ENCODE results near the gene STRN4. TPM values are rescaled to one million over a fixed set of nuclear protein-coding genes. Genes with fewer than 3 reads are reported as not detected.

Gene STRN4
- total RNA-seq, 1 experiment from 2014 or later = 143 TPM

GRCh38 chr19:46710687-46711086 is 35.6 kb downstream of the STRN4 start:
- no peak overlapping the region for H2BK12ac ChIP-seq (ENCODE audit: insufficient read length, low read depth, low read length)
- no peak overlapping the region for H3K14ac ChIP-seq (ENCODE audit: insufficient read depth, low read length)
- no peak overlapping the region for H3K27ac ChIP-seq (ENCODE audit: insufficient read length, low read depth, low read length)
- no peak overlapping the region for H4K5ac ChIP-seq (ENCODE audit: insufficient read length, low read depth, low read length)
- H2BK20ac ChIP-seq (ENCODE audit: low read depth, low read length, poor library complexity, severe bottlenecking) = no peak overlapping the region
- H3K9me3 ChIP-seq (ENCODE audit: control insufficient read depth, low read depth, low read length) = no peaks in the 10 kb centered on the region
- WGBS (ENCODE audit: extremely low coverage, insufficient read length, low lambda C conversion rate) = no CpG with 5 or more reads among the region's 25 CpGs
- no peaks in the 10 kb centered on the region for H3K27me3 ChIP-seq (ENCODE audit: insufficient read depth, low read length)
- H3T11ph ChIP-seq (ENCODE audit: low read length) = no peak overlapping the region
- no peak overlapping the region for H4K8ac ChIP-seq (replicated peaks; ENCODE audit: insufficient read length, low read depth, low read length)
- no peaks in the 10 kb centered on the region for H3K27me3 Mint-ChIP-seq (ENCODE audit: low read depth)
- no peak overlapping the region for H4K91ac ChIP-seq (ENCODE audit: insufficient read length, low read depth, low read length)
- H3K36me3 Mint-ChIP-seq (ENCODE audit: insufficient read depth in 1 of 3, low read depth in 3 of 3) = peaks cover 20 to 53% (median 48%) of the 10 kb centered on the region in 3 experiments
- TF ChIP-seq CTCF (conservative IDR thresholded peaks at IDR 0.05) = no peak
- H3K4me1 Mint-ChIP-seq = peaks cover 15 to 23% of the 10 kb centered on the region in 2 experiments
- no peak overlapping the region for H2AK5ac ChIP-seq (ENCODE audit: insufficient read length, low read length)
- peak overlapping the region in 1 of 3 experiments; percentile 90; a peak in 3 of 7 replicates for H3K27ac Mint-ChIP-seq
- H2BK5ac ChIP-seq (ENCODE audit: insufficient read length, low read length) = no peak overlapping the region
- no peaks in the 10 kb centered on the region; the same call in 1 of the 2 replicates for H3K79me2 ChIP-seq (ENCODE audit: insufficient read depth, low read length)
- no peak overlapping the region; a peak in 1 of 5 replicates for H3K4me3 Mint-ChIP-seq
- H3K9me3 Mint-ChIP-seq = no peaks in the 10 kb centered on the region
- no peak overlapping the region for H3K4ac ChIP-seq (ENCODE audit: low read depth, low read length)
- H3K56ac ChIP-seq (ENCODE audit: insufficient read length, low read depth, low read length) = no peak overlapping the region
- H4K20me1 ChIP-seq (ENCODE audit: control insufficient read depth, insufficient read depth, insufficient read length) = no peaks in the 10 kb centered on the region
- peaks cover 4% of the 10 kb centered on the region for H3K23me2 ChIP-seq (ENCODE audit: insufficient read length, low read depth, low read length, poor library complexity, severe bottlenecking)
- DNase-seq = peak; percentile 94
- no peak overlapping the region for H3K4me2 ChIP-seq (ENCODE audit: insufficient read depth, insufficient read length, low read length)
- no peak overlapping the region for H2AFZ ChIP-seq (ENCODE audit: low read length)
- no peak overlapping the region for H3K23ac ChIP-seq (ENCODE audit: insufficient read length, low read depth, low read length)
- H3K18ac ChIP-seq (ENCODE audit: insufficient read length, low read depth, low read length) = no peak overlapping the region
- H2BK15ac ChIP-seq (ENCODE audit: low read depth, low read length) = no peak overlapping the region
- H3K4me1 ChIP-seq (ENCODE audit: insufficient read depth, low read length) = no peaks in the 10 kb centered on the region; the same call in 1 of the 2 replicates
- H3K9ac ChIP-seq (ENCODE audit: extremely low read depth, insufficient read length, low read length) = no peak overlapping the region
- H3K79me1 ChIP-seq (ENCODE audit: insufficient read depth, low read depth, low read length, poor library complexity, severe bottlenecking) = peaks cover 3% of the 10 kb centered on the region
- no peak overlapping the region for H2BK120ac ChIP-seq (ENCODE audit: low read depth, low read length, poor library complexity, severe bottlenecking)
